WTC11 (cell line): ENCODE results near the gene SERTAD2.

Source experiments
- ATF2 ChIP-seq: sonication (generic); formaldehyde crosslinking; IDR thresholded peaks from 2 replicates; pipeline ENCODE4 v1.8.1; 2022; ENCODE audit warnings: low read depth, missing genetic modification reagents, borderline replicate concordance
- CREB1 ChIP-seq: sonication (generic); formaldehyde crosslinking; IDR thresholded peaks from 2 replicates; pipeline ENCODE4 v1.8.0; 2023; ENCODE audit warnings: mild to moderate bottlenecking, missing genetic modification reagents
- GTF2I ChIP-seq: fragments of 250-450 bp; sonication (Bioruptor Pico); conservative IDR thresholded peaks from 2 replicates; pipeline ENCODE4 v1.4.0; 2021; ENCODE audit warnings: mild to moderate bottlenecking
- MAX ChIP-seq: sonication (generic); formaldehyde crosslinking; IDR thresholded peaks from 2 replicates; pipeline ENCODE4 v1.8.0; 2022; ENCODE audit warnings: mild to moderate bottlenecking, missing genetic modification reagents
- NR3C1 ChIP-seq: sonication (generic); formaldehyde crosslinking; conservative IDR thresholded peaks from 2 replicates; pipeline ENCODE4 v1.8.1; 2023; ENCODE audit warnings: low read depth, mild to moderate bottlenecking, missing genetic modification reagents
- ZNF263 ChIP-seq: sonication (generic); formaldehyde crosslinking; IDR thresholded peaks from 2 replicates; pipeline ENCODE4 v1.8.1; 2022; ENCODE audit warnings: low read depth, mild to moderate bottlenecking, moderate library complexity, missing genetic modification reagents
- TF ChIP-seq, protein P1 (sequence below): fragments of 200-600 bp; IDR thresholded peaks from 2 replicates; pipeline ENCODE4 v1.8.0; 2022; ENCODE audit warnings: antibody characterized with exemption
- TF ChIP-seq, protein P2 (sequence below): sonication (generic); formaldehyde crosslinking; IDR thresholded peaks from 2 replicates; pipeline ENCODE4 v1.8.1; 2023; ENCODE audit warnings: mild to moderate bottlenecking, missing genetic modification reagents

DNA sequence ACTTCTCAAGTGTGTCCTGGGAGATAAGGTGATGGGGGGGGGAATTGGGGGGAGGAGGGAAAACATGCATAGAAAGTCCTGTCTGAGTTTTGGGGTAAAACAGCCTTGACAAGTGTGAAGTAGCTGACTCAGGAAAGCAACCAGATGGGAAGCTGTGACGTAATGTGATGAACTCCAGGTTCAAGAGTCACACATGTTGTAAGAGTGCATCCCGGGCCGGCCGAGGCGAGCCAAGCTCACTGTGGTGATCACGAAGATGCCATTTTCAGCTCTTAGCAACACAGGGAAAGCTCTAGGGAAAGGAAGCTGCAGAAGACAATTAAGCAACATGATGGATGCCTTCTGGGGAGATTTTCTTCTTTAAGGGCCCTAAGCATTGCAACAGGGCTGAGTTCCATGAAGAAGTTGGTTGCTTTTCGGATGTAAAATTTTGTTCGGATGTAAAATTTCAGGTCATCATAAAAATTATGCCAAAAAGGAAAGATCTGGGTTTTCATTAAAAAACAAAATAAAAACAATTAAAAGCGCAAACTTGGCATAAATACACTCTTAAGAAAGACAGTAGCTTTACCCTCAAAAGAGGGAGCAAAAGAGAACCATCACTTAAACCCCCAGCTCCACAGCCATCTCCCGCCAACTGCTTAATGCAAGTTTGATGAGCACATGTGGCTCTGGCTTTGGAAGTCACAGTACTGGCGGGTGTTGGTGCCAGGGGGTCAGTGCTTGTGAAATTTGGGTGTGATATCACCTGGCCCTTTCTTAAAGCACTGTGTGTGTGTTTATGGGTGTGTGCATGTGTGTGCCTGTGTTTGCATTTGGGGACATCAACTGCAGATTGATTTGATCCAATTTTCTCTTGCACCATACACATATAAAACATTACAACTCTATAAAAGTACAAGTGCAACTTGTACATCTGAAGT lies 19.1 kb downstream of the SERTAD2 start:
- TF ChIP-seq, protein P1, sequence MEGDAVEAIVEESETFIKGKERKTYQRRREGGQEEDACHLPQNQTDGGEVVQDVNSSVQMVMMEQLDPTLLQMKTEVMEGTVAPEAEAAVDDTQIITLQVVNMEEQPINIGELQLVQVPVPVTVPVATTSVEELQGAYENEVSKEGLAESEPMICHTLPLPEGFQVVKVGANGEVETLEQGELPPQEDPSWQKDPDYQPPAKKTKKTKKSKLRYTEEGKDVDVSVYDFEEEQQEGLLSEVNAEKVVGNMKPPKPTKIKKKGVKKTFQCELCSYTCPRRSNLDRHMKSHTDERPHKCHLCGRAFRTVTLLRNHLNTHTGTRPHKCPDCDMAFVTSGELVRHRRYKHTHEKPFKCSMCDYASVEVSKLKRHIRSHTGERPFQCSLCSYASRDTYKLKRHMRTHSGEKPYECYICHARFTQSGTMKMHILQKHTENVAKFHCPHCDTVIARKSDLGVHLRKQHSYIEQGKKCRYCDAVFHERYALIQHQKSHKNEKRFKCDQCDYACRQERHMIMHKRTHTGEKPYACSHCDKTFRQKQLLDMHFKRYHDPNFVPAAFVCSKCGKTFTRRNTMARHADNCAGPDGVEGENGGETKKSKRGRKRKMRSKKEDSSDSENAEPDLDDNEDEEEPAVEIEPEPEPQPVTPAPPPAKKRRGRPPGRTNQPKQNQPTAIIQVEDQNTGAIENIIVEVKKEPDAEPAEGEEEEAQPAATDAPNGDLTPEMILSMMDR = no peak
- TF ChIP-seq, protein P2, sequence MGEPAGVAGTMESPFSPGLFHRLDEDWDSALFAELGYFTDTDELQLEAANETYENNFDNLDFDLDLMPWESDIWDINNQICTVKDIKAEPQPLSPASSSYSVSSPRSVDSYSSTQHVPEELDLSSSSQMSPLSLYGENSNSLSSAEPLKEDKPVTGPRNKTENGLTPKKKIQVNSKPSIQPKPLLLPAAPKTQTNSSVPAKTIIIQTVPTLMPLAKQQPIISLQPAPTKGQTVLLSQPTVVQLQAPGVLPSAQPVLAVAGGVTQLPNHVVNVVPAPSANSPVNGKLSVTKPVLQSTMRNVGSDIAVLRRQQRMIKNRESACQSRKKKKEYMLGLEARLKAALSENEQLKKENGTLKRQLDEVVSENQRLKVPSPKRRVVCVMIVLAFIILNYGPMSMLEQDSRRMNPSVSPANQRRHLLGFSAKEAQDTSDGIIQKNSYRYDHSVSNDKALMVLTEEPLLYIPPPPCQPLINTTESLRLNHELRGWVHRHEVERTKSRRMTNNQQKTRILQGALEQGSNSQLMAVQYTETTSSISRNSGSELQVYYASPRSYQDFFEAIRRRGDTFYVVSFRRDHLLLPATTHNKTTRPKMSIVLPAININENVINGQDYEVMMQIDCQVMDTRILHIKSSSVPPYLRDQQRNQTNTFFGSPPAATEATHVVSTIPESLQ (CRISPR knock-in tag) = no peak
- no peak for TF ChIP-seq MAX (CRISPR knock-in tag)
- TF ChIP-seq ZNF263 (CRISPR knock-in tag) = no peak
- no peak for TF ChIP-seq NR3C1 (CRISPR knock-in tag)
- no peak for TF ChIP-seq ATF2
- TF ChIP-seq CREB1 = no peak
- TF ChIP-seq GTF2I (CRISPR knock-in tag) = no peak
